Neuron (in vitro differentiated cells): ENCODE results near the gene SCYL1.

ENCODE experiments used
- H2AFZ ChIP-seq: one replicate; pipeline ENCODE4 v1.6.1; 2013; ENCODE audit warnings: low read depth, mild to moderate bottlenecking, inconsistent platforms, low read length, moderate library complexity
- H3K27me3 ChIP-seq: one replicate; pipeline ENCODE4 v1.6.1; 2013; ENCODE audit warnings: low read length; ENCODE audit not compliant: insufficient read depth
- H3K36me3 ChIP-seq: one replicate; pipeline ENCODE4 v1.6.1; 2013; ENCODE audit warnings: low read length; ENCODE audit not compliant: insufficient read depth
- H3K4me1 ChIP-seq: one replicate; pipeline ENCODE4 v1.6.1; 2013; ENCODE audit warnings: low read length; ENCODE audit not compliant: insufficient read depth
- H3K4me3 ChIP-seq: 2 replicates; pipeline ENCODE4 v1.5.1; 2013; ENCODE audit warnings: mild to moderate bottlenecking, low read length, moderate library complexity
- H3K9me3 ChIP-seq: one replicate; pipeline ENCODE4 v1.6.1; 2013; ENCODE audit warnings: low read length

The SCYL1 gene

DNA sequence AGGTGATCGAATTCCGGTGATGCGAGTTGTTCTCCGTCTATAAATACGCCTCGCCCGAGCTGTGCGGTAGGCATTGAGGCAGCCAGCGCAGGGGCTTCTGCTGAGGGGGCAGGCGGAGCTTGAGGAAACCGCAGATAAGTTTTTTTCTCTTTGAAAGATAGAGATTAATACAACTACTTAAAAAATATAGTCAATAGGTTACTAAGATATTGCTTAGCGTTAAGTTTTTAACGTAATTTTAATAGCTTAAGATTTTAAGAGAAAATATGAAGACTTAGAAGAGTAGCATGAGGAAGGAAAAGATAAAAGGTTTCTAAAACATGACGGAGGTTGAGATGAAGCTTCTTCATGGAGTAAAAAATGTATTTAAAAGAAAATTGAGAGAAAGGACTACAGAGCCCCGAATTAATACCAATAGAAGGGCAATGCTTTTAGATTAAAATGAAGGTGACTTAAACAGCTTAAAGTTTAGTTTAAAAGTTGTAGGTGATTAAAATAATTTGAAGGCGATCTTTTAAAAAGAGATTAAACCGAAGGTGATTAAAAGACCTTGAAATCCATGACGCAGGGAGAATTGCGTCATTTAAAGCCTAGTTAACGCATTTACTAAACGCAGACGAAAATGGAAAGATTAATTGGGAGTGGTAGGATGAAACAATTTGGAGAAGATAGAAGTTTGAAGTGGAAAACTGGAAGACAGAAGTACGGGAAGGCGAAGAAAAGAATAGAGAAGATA, 25.7 kb upstream of the SCYL1 start, which contains the start of gene MALAT1:
TSS of gene MALAT1 (plus strand) at position 69 of the 736 bp plus-strand sequence.
- Histone ChIP-seq H3K4me3 (peak within 1 kb of the TSS; percentile 80), H3K9me3 (no peaks in the 10 kb centered on the region), H2AFZ (no peak within 1 kb of the TSS), H3K27me3 (no peaks in the 10 kb centered on the region), H3K36me3 (peaks cover 31% of the 10 kb centered on the region), H3K4me1 (peaks cover 13% of the 10 kb centered on the region)

DNA sequence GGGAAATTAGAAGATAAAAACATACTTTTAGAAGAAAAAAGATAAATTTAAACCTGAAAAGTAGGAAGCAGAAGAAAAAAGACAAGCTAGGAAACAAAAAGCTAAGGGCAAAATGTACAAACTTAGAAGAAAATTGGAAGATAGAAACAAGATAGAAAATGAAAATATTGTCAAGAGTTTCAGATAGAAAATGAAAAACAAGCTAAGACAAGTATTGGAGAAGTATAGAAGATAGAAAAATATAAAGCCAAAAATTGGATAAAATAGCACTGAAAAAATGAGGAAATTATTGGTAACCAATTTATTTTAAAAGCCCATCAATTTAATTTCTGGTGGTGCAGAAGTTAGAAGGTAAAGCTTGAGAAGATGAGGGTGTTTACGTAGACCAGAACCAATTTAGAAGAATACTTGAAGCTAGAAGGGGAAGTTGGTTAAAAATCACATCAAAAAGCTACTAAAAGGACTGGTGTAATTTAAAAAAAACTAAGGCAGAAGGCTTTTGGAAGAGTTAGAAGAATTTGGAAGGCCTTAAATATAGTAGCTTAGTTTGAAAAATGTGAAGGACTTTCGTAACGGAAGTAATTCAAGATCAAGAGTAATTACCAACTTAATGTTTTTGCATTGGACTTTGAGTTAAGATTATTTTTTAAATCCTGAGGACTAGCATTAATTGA, 25.0 kb upstream of the SCYL1 start:
- H3K36me3 ChIP-seq, result peaks cover 38% of the 10 kb centered on the region
- H3K9me3 ChIP-seq, result no peaks in the 10 kb centered on the region
- no peak overlapping the region for H2AFZ ChIP-seq
- H3K4me3 ChIP-seq, result peak overlapping the region; percentile 80
- no peaks in the 10 kb centered on the region for H3K27me3 ChIP-seq
- H3K4me1 ChIP-seq, result peaks cover 10% of the 10 kb centered on the region

DNA sequence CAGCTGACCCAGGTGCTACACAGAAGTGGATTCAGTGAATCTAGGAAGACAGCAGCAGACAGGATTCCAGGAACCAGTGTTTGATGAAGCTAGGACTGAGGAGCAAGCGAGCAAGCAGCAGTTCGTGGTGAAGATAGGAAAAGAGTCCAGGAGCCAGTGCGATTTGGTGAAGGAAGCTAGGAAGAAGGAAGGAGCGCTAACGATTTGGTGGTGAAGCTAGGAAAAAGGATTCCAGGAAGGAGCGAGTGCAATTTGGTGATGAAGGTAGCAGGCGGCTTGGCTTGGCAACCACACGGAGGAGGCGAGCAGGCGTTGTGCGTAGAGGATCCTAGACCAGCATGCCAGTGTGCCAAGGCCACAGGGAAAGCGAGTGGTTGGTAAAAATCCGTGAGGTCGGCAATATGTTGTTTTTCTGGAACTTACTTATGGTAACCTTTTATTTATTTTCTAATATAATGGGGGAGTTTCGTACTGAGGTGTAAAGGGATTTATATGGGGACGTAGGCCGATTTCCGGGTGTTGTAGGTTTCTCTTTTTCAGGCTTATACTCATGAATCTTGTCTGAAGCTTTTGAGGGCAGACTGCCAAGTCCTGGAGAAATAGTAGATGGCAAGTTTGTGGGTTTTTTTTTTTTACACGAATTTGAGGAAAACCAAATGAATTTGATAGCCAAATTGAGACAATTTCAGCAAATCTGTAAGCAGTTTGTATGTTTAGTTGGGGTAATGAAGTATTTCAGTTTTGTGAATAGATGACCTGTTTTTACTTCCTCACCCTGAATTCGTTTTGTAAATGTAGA, 24.3 kb upstream of the SCYL1 start:
- H3K9me3 ChIP-seq, result no peaks in the 10 kb centered on the region
- peaks cover 14% of the 10 kb centered on the region for H3K4me1 ChIP-seq
- no peak overlapping the region for H2AFZ ChIP-seq
- H3K36me3 ChIP-seq, result peaks cover 45% of the 10 kb centered on the region
- H3K27me3 ChIP-seq, result no peaks in the 10 kb centered on the region
- H3K4me3 ChIP-seq, result peak overlapping the region; percentile 80

DNA sequence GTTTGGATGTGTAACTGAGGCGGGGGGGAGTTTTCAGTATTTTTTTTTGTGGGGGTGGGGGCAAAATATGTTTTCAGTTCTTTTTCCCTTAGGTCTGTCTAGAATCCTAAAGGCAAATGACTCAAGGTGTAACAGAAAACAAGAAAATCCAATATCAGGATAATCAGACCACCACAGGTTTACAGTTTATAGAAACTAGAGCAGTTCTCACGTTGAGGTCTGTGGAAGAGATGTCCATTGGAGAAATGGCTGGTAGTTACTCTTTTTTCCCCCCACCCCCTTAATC, 23.8 kb upstream of the SCYL1 start:
- no peak overlapping the region for H2AFZ ChIP-seq
- no peaks in the 10 kb centered on the region for H3K9me3 ChIP-seq
- H3K4me3 ChIP-seq, result peak overlapping the region; percentile 80
- H3K36me3 ChIP-seq, result peaks cover 50% of the 10 kb centered on the region
- H3K4me1 ChIP-seq, result peaks cover 11% of the 10 kb centered on the region
- H3K27me3 ChIP-seq, result no peaks in the 10 kb centered on the region

DNA sequence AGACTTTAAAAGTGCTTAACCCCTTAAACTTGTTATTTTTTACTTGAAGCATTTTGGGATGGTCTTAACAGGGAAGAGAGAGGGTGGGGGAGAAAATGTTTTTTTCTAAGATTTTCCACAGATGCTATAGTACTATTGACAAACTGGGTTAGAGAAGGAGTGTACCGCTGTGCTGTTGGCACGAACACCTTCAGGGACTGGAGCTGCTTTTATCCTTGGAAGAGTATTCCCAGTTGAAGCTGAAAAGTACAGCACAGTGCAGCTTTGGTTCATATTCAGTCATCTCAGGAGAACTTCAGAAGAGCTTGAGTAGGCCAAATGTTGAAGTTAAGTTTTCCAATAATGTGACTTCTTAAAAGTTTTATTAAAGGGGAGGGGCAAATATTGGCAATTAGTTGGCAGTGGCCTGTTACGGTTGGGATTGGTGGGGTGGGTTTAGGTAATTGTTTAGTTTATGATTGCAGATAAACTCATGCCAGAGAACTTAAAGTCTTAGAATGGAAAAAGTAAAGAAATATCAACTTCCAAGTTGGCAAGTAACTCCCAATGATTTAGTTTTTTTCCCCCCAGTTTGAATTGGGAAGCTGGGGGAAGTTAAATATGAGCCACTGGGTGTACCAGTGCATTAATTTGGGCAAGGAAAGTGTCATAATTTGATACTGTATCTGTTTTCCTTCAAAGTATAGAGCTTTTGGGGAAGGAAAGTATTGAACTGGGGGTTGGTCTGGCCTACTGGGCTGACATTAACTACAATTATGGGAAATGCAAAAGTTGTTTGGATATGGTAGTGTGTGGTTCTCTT, 23.2 kb upstream of the SCYL1 start:
- no peaks in the 10 kb centered on the region for H3K9me3 ChIP-seq
- H3K27me3 ChIP-seq, result no peaks in the 10 kb centered on the region
- peaks cover 56% of the 10 kb centered on the region for H3K36me3 ChIP-seq
- H3K4me3 ChIP-seq, result peak overlapping the region; percentile 80
- no peak overlapping the region for H2AFZ ChIP-seq
- peaks cover 10% of the 10 kb centered on the region for H3K4me1 ChIP-seq

DNA sequence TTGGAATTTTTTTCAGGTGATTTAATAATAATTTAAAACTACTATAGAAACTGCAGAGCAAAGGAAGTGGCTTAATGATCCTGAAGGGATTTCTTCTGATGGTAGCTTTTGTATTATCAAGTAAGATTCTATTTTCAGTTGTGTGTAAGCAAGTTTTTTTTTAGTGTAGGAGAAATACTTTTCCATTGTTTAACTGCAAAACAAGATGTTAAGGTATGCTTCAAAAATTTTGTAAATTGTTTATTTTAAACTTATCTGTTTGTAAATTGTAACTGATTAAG, 22.7 kb upstream of the SCYL1 start:
- no peaks in the 10 kb centered on the region for H3K27me3 ChIP-seq
- peaks cover 61% of the 10 kb centered on the region for H3K36me3 ChIP-seq
- H2AFZ ChIP-seq, result no peak overlapping the region
- H3K4me3 ChIP-seq, result peak overlapping the region; percentile 80
- peaks cover 10% of the 10 kb centered on the region for H3K4me1 ChIP-seq
- no peaks in the 10 kb centered on the region for H3K9me3 ChIP-seq

DNA sequence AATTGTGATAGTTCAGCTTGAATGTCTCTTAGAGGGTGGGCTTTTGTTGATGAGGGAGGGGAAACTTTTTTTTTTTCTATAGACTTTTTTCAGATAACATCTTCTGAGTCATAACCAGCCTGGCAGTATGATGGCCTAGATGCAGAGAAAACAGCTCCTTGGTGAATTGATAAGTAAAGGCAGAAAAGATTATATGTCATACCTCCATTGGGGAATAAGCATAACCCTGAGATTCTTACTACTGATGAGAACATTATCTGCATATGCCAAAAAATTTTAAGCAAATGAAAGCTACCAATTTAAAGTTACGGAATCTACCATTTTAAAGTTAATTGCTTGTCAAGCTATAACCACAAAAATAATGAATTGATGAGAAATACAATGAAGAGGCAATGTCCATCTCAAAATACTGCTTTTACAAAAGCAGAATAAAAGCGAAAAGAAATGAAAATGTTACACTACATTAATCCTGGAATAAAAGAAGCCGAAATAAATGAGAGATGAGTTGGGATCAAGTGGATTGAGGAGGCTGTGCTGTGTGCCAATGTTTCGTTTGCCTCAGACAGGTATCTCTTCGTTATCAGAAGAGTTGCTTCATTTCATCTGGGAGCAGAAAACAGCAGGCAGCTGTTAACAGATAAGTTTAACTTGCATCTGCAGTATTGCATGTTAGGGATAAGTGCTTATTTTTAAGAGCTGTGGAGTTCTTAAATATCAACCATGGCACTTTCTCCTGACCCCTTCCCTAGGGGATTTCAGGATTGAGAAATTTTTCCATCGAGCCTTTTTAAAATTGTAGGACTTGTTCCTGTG, 22.1 kb upstream of the SCYL1 start:
- Histone ChIP-seq H3K9me3 (no peaks in the 10 kb centered on the region), H3K27me3 (no peaks in the 10 kb centered on the region), H3K36me3 (peaks cover 65% of the 10 kb centered on the region), H2AFZ (no peak overlapping the region), H3K4me3 (peak overlapping the region; percentile 80), H3K4me1 (peaks cover 10% of the 10 kb centered on the region)

DNA sequence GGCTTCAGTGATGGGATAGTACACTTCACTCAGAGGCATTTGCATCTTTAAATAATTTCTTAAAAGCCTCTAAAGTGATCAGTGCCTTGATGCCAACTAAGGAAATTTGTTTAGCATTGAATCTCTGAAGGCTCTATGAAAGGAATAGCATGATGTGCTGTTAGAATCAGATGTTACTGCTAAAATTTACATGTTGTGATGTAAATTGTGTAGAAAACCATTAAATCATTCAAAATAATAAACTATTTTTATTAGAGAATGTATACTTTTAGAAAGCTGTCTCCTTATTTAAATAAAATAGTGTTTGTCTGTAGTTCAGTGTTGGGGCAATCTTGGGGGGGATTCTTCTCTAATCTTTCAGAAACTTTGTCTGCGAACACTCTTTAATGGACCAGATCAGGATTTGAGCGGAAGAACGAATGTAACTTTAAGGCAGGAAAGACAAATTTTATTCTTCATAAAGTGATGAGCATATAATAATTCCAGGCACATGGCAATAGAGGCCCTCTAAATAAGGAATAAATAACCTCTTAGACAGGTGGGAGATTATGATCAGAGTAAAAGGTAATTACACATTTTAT, 21.4 kb upstream of the SCYL1 start:
- H3K9me3 ChIP-seq, result no peaks in the 10 kb centered on the region
- H2AFZ ChIP-seq, result no peak overlapping the region
- H3K4me1 ChIP-seq, result peaks cover 10% of the 10 kb centered on the region
- H3K27me3 ChIP-seq, result no peaks in the 10 kb centered on the region
- H3K36me3 ChIP-seq, result peaks cover 65% of the 10 kb centered on the region
- peak overlapping the region; percentile 80 for H3K4me3 ChIP-seq

DNA sequence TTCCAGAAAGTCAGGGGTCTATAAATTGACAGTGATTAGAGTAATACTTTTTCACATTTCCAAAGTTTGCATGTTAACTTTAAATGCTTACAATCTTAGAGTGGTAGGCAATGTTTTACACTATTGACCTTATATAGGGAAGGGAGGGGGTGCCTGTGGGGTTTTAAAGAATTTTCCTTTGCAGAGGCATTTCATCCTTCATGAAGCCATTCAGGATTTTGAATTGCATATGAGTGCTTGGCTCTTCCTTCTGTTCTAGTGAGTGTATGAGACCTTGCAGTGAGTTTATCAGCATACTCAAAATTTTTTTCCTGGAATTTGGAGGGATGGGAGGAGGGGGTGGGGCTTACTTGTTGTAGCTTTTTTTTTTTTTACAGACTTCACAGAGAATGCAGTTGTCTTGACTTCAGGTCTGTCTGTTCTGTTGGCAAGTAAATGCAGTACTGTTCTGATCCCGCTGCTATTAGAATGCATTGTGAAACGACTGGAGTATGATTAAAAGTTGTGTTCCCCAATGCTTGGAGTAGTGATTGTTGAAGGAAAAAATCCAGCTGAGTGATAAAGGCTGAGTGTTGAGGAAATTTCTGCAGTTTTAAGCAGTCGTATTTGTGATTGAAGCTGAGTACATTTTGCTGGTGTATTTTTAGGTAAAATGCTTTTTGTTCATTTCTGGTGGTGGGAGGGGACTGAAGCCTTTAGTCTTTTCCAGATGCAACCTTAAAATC, 20.8 kb upstream of the SCYL1 start:
- Histone ChIP-seq H3K36me3 (peaks cover 65% of the 10 kb centered on the region), H3K27me3 (no peaks in the 10 kb centered on the region), H2AFZ (no peak overlapping the region), H3K4me1 (peaks cover 10% of the 10 kb centered on the region), H3K4me3 (peak overlapping the region; percentile 80), H3K9me3 (no peaks in the 10 kb centered on the region)

DNA sequence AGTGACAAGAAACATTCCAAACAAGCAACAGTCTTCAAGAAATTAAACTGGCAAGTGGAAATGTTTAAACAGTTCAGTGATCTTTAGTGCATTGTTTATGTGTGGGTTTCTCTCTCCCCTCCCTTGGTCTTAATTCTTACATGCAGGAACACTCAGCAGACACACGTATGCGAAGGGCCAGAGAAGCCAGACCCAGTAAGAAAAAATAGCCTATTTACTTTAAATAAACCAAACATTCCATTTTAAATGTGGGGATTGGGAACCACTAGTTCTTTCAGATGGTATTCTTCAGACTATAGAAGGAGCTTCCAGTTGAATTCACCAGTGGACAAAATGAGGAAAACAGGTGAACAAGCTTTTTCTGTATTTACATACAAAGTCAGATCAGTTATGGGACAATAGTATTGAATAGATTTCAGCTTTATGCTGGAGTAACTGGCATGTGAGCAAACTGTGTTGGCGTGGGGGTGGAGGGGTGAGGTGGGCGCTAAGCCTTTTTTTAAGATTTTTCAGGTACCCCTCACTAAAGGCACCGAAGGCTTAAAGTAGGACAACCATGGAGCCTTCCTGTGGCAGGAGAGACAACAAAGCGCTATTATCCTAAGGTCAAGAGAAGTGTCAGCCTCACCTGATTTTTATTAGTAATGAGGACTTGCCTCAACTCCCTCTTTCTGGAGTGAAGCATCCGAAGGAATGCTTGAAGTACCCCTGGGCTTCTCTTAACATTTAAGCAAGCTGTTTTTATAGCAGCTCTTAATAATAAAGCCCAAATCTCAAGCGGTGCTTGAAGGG, 20.0 kb upstream of the SCYL1 start:
- Histone ChIP-seq H3K9me3 (no peaks in the 10 kb centered on the region), H3K4me1 (peaks cover 10% of the 10 kb centered on the region), H3K27me3 (no peaks in the 10 kb centered on the region), H3K36me3 (peaks cover 65% of the 10 kb centered on the region), H2AFZ (no peak overlapping the region), H3K4me3 (peak overlapping the region; percentile 80)
